ENCODE measurements around the gene FCGR2B.
"Not testable (repeated sequence)": the region's sequence is repeated elsewhere in the genome, so short reads cannot be mapped to it uniquely, and the experiment has no call there.

- TF ChIP-seq, protein P1, sequence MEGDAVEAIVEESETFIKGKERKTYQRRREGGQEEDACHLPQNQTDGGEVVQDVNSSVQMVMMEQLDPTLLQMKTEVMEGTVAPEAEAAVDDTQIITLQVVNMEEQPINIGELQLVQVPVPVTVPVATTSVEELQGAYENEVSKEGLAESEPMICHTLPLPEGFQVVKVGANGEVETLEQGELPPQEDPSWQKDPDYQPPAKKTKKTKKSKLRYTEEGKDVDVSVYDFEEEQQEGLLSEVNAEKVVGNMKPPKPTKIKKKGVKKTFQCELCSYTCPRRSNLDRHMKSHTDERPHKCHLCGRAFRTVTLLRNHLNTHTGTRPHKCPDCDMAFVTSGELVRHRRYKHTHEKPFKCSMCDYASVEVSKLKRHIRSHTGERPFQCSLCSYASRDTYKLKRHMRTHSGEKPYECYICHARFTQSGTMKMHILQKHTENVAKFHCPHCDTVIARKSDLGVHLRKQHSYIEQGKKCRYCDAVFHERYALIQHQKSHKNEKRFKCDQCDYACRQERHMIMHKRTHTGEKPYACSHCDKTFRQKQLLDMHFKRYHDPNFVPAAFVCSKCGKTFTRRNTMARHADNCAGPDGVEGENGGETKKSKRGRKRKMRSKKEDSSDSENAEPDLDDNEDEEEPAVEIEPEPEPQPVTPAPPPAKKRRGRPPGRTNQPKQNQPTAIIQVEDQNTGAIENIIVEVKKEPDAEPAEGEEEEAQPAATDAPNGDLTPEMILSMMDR (IDR thresholded peaks at IDR 0.05) = not testable (repeated sequence)
- TF ChIP-seq POLR2A (IDR thresholded peaks at IDR 0.05) = not testable (repeated sequence)
Measured at GRCh38 chr1:161638251-161638993, 24.5 kb upstream of the FCGR2B start.

Measured in testis (tissue), 2 donors.